ENCODE data around the gene TMPO.
A peak's percentile ranks its signal among the peaks of the same experiment; 100 is the strongest.
"Not testable (repeated sequence)": the region's sequence is repeated elsewhere in the genome, so short reads cannot be mapped to it uniquely, and the experiment has no call there.

TMPO gene

DNA sequence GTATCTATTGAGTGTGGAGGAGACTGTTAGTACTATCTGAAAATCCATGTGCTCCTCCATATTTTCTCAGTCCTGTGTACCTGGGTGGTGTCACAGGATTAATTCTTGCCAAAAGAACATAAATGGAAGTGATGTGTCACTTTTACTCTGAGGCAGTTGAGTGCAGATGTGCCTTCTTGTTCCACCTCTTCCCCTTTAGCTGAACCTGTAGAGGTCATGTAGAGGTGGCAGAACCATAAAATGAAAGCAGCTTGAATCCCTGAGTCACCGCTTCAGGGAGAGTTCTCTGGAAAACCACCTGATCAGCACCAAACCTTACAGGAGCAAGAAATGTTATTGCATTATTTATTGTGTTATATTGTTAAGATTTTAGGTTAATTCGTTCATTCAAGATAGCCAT lies 63.4 kb downstream of the TMPO start:
- no peak for DNase-seq (ENCODE audit: low read depth in 3 of 3)

DNA sequence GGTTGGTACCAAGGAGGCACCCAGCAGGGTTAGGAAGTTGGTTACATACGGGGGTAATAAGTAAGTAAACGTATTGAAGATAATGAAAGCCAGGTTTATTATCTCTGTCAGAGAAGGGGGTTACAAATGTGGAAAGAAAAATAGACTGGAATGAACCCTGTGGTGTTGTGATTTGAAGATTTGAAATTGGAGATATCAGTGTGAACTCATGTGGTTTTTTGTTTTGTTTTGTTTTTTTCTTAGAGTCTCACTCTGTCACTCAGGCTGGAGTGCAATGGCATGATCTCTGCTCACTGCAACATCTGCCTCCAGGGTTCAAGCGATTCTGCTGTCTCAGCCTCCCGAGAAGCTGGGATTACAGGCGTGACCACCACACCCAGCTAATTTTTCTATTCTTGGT lies 64.0 kb downstream of the TMPO start:
- no peak for DNase-seq (ENCODE audit: low read depth in 3 of 3)

DNA sequence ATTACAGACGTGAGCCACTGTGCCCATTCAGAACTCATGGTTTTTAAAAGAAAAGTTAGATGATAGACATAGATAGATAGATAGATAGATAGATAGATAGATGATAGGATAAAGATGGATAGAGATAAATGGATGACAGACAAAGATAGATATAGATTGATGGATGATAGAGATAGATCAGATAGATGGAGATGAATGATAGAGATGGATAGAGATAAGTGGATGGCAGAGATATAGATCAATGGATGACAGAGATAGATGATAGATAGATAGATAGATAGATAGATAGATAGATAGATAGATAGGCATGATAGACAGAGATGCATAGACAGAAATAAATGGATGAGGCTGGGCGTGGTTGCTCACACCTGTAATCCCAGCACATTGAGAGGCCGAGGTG lies 64.4 kb downstream of the TMPO start:
- no peak for DNase-seq (ENCODE audit: low read depth in 3 of 3)

DNA sequence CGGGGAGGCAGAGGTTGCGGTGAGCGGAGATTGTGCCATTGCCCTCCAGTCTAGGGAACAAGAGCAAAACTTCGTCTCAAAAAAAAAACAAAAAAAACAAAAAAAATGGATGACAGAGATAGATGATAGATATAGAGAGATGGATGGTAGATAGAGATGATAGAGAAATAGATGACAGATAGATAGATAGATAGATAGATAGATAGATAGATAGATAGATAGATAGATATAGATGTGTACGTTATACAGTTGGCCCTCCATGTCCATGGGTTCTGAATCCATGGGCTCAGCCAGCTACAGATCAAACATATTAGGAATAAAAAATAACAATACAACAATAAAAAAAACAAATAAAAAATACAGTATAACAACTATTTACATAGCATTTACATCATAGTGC lies 65.3 kb downstream of the TMPO start:
- no peak for DNase-seq (ENCODE audit: low read depth in 3 of 3)

DNA sequence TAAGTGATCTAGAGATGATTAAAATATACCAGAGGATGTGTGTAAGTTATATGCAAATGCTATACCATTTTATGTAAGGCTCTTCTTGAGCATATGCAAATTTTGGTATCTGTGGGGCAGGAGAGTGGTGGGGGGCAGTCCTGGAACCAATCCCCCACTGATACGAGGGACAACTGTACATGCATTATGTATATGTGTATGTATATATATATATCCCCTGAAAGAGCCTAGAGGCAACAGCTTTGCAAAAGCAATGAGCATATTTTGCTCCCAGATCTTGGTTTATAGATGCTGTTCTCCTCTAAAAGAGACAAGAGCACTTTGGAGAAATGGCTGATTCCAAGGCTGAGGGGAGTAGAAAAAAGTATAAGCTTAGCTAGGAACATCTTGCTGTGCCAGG lies 65.7 kb downstream of the TMPO start:
- DNase-seq (ENCODE audit: low read depth in 3 of 3), result no peak

DNA sequence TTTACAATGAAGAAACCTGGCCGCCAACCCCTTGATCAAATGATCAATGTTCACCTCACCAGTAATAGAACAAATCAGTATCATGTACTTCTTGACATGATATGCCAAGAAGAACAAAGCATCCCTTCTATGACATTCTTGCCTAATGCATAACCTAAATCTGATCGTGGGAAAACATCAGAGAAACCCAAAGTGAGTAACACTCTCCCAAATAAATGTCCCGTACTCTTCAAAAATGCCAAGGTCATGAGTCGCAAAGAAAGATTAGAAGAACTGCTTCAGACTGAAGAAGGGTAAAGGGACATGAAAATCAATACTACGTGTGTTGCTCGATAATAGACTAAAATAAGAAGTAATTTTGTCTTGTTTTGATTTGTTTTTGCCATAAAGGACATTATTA lies 66.7 kb downstream of the TMPO start:
- no peak for DNase-seq (ENCODE audit: low read depth in 3 of 3)

DNA sequence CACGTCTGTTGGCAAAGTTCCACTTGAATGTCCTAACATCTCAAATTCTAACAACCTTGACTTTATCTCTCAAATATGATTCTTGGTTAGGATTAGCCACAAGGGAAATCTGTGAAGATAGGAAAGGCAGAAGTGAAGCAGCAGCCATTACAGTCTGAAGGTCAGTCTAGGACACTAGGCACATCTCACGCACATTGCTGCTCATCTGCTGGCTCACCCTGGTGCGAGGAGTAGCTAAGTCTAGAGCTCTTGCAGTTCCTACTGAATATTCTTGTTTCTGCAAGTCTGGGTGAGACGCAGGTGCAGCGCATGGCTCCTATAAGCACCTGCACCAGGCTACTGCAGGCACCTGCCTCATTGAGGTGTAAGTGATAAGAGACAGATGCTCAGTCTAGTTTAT lies 71.7 kb downstream of the TMPO start:
- DNase-seq (ENCODE audit: low read depth in 3 of 3), result no peak

DNA sequence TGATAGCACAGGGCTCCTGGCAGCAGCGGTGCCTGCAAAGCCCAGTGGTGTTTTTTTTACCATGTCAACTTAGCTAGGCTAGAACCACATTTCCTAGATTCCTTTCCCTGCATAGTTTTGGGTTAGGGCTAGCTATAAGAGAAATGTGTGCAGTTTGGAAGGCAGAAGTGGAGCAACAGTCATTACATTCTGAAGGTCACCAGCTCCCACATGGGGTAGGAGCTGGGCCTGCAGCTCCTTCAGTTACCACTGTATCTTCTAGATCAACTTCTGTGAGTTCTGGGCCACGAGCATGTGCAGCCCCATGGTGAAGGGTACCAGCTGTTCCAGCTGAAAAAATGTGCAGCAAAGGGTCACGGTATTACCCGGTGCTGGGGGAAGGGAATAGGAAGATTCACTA lies 75.8 kb downstream of the TMPO start:
- DNase-seq (ENCODE audit: low read depth in 3 of 3), result no peak

DNA sequence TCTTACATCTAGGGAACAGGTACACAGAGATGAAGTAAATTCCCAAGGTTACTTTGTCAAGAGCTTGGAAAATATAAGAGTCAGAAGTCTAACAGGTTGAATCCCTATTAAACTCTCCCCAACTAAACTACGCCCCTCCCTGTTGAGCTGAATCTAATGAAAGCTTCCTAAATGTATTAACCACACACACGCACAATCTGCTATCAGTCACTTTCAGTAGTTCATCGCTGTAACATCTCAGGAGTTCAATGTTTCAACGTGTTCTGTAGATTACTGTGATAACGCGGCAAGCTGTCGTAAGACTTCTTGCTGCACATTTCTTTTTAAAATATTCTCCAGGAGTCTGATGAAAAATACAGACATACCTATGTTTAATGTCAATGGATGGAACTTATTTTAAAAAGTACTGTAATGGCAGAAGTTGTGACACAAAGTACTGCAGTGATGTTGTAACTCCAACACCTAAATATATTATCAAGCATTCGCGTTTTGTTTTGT lies 77.5 kb downstream of the TMPO start:
- no peak for DNase-seq (ENCODE audit: low read depth in 3 of 3)

DNA sequence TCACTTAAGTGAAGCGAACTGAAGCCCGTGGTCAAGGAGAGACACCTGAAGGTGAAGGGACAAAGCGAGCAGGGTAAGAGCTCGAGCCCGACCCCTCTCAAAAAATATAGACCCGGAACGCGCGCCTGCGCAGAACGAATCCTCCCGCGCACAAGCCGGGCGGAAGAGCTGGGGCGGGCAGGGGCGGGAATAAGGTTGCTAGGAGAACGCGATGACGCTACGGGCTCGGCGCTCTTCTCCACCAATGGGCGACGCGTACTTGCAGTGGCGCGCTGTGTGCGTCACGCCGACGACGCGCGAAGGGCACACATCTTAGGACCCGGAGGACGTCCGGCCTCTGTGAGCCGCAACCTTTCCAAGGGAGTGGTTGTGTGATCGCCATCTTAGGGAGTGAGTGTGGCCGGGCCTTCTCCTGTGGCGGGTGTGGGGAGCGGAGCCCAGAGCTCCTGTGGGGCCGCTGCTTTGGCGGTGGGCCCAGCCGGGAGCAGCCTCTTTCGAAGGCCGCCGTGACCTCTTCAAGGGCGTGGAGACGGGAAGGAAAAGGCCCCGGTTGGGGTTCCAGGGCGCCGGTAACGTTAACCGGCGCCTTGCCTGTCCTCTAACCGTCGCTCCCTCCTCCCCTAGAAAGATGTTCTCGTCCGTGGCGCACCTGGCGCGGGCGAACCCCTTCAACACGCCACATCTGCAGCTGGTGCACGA lies 78.1 kb downstream of the TMPO start, which contains the start of gene SLC25A3:
Gene SLC25A3, plus strand, starts transcription at position 336 of the 699 bp plus-strand sequence. Its CDS starts 293 bp downstream, at position 629.
- peak; percentile 89 to 91 (median 89) for DNase-seq (ENCODE audit: low read depth in 3 of 3)

DNA sequence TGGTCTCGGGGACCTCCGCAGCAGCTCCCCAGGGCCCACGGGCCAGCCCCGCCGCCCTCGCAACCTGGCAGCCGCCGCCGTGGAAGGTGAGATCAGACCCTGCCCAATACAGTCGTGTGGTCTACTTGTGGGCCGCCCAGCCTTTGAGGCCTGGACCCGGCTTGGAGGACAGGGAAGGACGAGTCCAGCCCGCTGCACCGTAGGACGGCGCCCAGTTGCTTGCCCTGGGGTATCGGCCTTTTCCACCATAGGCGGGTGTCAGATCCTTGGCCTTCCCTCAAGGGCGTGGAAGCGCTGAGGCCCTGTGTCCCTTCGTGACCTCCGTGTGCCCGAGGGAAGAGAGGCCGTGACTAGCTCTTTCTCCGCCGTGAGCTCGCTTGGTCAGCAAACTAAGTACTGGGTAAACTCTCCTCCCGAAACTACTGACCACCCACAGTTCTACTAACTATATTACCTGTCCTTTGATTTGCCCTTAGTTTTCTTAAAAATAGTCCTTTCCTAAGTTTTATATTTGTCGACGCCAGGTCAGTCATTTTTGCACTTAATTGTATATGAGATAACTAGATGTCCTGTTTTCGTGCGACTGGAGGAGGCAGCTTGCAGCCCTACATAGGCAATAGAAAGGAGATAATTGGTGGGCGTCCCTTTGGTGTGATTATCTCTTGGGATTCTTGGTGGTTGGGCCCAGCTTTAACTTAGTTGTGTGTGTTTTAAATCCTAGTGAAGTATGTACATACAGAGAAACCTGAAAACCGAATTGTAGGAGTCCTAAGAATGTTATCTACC lies 78.9 kb downstream of the TMPO start:
- DNase-seq (ENCODE audit: low read depth in 3 of 3), result peak in 2 of 3 experiments; percentile 9 to 12

DNA sequence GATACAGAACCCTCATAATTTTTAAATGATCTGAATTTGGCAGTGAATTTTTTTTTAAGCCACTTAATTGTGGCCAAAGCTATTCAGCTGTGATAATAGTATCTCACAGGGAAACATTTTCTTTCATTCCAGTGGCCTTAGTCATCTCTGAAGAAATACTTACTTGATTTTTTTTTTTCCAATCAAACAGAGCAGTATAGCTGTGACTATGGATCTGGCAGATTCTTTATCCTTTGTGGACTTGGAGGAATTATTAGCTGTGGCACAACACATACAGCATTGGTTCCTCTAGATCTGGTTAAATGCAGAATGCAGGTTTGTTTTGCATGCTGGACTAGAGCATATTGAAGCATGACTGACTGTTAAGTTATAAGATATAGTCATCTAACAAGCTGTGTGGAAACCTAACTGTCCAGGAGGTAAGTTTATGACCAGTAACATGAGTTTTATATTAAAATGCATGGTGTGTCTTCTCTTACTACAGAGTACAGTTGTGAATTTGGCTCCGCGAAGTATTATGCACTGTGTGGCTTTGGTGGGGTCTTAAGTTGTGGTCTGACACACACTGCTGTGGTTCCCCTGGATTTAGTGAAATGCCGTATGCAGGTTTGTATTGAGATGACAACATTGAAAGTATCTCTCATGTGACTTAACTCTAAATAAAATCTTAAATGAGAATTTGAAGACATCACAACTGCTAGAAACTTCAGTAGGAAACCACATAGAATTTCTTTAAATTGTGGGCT lies 80.0 kb downstream of the TMPO start:
- no peak for DNase-seq (ENCODE audit: low read depth in 3 of 3)

DNA sequence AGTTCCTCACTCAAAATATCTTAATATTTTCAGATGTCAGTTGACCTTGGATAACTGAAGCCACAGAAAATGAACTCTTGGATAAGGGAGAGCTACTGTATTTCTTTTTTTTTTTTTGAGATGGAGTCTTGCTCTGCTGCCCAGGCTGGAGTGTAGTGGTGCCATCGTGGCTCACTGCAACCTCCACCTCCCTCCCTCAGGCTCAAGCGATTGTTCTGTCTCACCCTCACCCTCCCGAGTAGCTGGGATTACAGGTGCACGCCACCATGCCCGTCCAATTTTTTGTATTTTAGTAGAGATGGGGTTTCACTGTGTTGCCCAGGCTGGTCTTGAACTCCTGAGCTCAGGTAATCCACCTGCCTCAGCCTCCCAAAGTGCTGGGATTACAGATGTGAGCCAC lies 81.9 kb downstream of the TMPO start:
- not testable (repeated sequence) for DNase-seq (ENCODE audit: low read depth in 3 of 3)
